Stomach (tissue), 4 donors: ENCODE data around the gene FOLH1.
"Not testable (repeated sequence)": the region's sequence is repeated elsewhere in the genome, so short reads cannot be mapped to it uniquely, and the experiment has no call there.

ENCODE experiments used
- CTCF ChIP-seq, 7 experiments: fragments of 450-650 bp in 4 of 7; fragments of 200-600 bp in 3 of 7; sonication (generic) in 3 of 7; IDR thresholded peaks; one replicate each; pipeline ENCODE4 v1.5.1; 2016 to 2019; ENCODE audit warnings: antibody characterized with exemption in 7 of 7, control low read depth in 2 of 7, mild to moderate bottlenecking in 1 of 7
- EP300 ChIP-seq: sonication (generic); formaldehyde crosslinking; IDR thresholded peaks from one replicate; pipeline ENCODE4 v1.6.1; 2017; ENCODE audit warnings: antibody characterized with exemption
- POLR2A ChIP-seq, 4 donors: fragments of 450-650 bp; IDR thresholded peaks; one replicate each; pipeline ENCODE4 v1.6.1; 2016; ENCODE audit warnings: antibody characterized with exemption in 4 of 4, control low read depth in 2 of 4, mild to moderate bottlenecking in 1 of 4, moderate library complexity in 1 of 4
- POLR2AphosphoS5 ChIP-seq, 3 donors: sonication (generic); formaldehyde crosslinking; IDR thresholded peaks; one replicate each; pipeline ENCODE4 v1.6.1; 2016; ENCODE audit warnings: antibody characterized with exemption in 3 of 3

- not testable (repeated sequence) for TF ChIP-seq CTCF (IDR thresholded peaks at IDR 0.05); POLR2A (IDR thresholded peaks at IDR 0.05); POLR2AphosphoS5 (IDR thresholded peaks at IDR 0.05); EP300
These were observed 23.6 kb downstream of the FOLH1 start for GRCh38 chr11:49184756-49185155.
